HAP-1 (cell line): ENCODE results near the gene SERPINB8.

Source experiments
- DNase-seq, 2 experiments: peaks; one replicate each; pipeline ENCODE4 v3.0.0-alpha.2; 2016 to 2020; ENCODE audit warnings: low spot score in 2 of 2
- H3K27me3 ChIP-seq: fragments of 250-450 bp; sonication (Bioruptor Pico); 2 replicates; pipeline ENCODE4 v1.5.1; 2020; ENCODE audit warnings: low read depth, mild to moderate bottlenecking, moderate library complexity
- H3K36me3 ChIP-seq: fragments of 250-450 bp; sonication (Bioruptor Pico); replicated peaks from 2 replicates; pipeline ENCODE4 v1.5.1; 2020; ENCODE audit warnings: mild to moderate bottlenecking
- H3K4me1 ChIP-seq: fragments of 250-450 bp; sonication (Bioruptor Pico); 2 replicates; pipeline ENCODE4 v1.5.1; 2020; ENCODE audit warnings: mild to moderate bottlenecking
- H3K4me3 ChIP-seq: fragments of 250-450 bp; sonication (Bioruptor Pico); 2 replicates; pipeline ENCODE4 v1.5.1; 2020; ENCODE audit warnings: mild to moderate bottlenecking, moderate library complexity
- H3K9me3 ChIP-seq: fragments of 250-450 bp; sonication (Bioruptor Pico); 2 replicates; pipeline ENCODE4 v1.5.1; 2020; ENCODE audit warnings: mild to moderate bottlenecking, moderate library complexity
- in situ Hi-C: fragments of 300-500 bp; cut with MboI; formaldehyde crosslinking; loops from 3 replicates; pipeline ENCODE4 v1.14.3; 2020; ENCODE audit warnings: low sequenced_read_pairs, inconsistent platforms, mixed read lengths

SERPINB8 gene

DNA sequence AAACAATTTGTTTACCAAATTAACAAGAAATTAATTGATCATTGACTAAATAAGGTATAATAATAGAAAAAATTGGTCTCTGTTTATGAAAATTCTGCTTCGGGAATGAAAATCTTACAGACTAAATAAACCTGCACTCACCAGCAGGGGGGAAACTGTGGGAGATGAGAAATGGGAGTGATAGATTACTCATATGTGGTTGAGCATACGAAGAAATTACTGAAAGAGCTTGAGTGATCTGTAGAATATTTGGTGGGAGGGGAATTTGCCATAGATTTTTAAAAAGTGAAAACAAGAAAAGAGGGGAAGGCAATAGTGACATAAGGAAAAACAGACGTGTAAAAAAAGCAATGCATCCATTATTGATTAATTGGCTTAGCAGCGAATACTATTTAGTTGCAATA lies 18.6 kb upstream of the SERPINB8 start:
- Histone ChIP-seq H3K4me1 (no peaks in the 10 kb centered on the region), H3K9me3 (no peaks in the 10 kb centered on the region), H3K36me3 (no peaks in the 10 kb centered on the region), H3K4me3 (no peak overlapping the region), H3K27me3 (no peaks in the 10 kb centered on the region)
- no peak for DNase-seq
- in situ Hi-C loops, result no loop called here

DNA sequence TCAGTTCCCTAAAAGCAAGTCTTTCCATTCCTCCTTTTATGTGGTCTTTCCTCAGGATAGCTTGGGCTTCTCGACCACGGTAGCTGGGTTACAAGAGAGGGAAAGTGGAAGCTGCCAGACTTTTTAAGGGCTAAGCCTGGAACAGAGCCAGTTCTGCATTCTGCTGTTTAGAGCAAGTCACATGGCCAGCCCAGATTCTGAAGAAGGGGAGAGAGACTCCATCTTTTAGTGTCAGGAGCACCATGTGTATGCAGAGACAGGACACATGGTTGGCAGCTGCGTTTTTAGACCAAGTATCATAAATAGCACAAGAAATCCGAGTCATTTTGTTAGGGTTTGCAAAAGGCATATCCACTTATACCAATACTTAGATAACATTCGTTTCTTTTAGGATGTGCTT lies 16.1 kb upstream of the SERPINB8 start:
- no peak for DNase-seq
- Histone ChIP-seq H3K36me3 (no peaks in the 10 kb centered on the region), H3K4me3 (no peak overlapping the region), H3K27me3 (0 out of 2 replicates have a peak, but pooled peaks cover 4% of the 10 kb centered on the region), H3K4me1 (no peaks in the 10 kb centered on the region), H3K9me3 (no peaks in the 10 kb centered on the region)
- in situ Hi-C loops, result no loop called here

DNA sequence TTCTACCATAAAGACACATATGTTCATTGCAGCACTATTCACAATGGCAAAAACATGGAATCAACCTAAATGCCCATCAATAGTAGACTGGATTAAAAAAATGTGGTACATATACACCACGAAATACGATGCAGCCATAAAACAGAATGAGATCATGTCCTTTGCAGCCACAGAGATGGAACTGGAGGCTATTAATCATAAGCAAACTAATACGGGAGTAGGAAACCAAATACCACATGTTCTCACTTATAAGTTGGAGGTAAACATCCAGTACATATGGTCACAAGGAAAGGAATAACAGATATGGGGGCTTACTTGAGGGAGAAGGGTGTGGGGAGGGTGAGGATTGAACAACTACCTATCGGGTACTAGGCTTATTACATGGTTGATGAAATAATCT lies 13.1 kb upstream of the SERPINB8 start:
- in situ Hi-C loops, result no loop called here
- DNase-seq, result no peak

DNA sequence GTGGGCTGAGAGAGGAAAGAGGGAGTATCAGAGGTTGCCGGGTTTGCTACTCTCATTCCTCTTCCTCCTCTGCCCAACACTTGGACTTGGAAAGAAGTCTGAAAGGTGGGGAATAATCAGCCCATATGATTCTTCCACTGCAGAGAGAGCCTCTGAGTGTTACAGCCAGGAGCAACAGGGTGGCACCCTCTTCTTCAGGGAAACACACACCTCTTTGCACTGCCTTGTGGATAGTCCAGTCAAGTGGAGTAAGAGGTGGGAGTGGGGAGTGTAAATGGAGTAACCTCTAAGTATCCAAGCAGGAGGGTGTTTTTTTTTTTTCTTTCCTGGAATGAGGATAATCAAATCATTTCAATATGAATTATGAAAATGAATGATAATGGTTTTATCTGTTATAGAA lies 9.0 kb upstream of the SERPINB8 start:
- in situ Hi-C loops, result no loop called here
- no peak overlapping the region for H3K4me3 ChIP-seq
- H3K4me1 ChIP-seq, result no peaks in the 10 kb centered on the region
- H3K36me3 ChIP-seq, result no peaks in the 10 kb centered on the region
- H3K27me3 ChIP-seq, result 0 out of 2 replicates have a peak, but pooled peaks cover 4% of the 10 kb centered on the region
- DNase-seq, result no peak
- H3K9me3 ChIP-seq, result no peaks in the 10 kb centered on the region

More for the DNA sequence above, 13.1 kb upstream of the SERPINB8 start:
- no peaks in the 10 kb centered on the region for H3K4me1 ChIP-seq
- H3K27me3 ChIP-seq, result 0 out of 2 replicates have a peak, but pooled peaks cover 4% of the 10 kb centered on the region
- H3K36me3 ChIP-seq, result no peaks in the 10 kb centered on the region
- no peaks in the 10 kb centered on the region for H3K9me3 ChIP-seq
- H3K4me3 ChIP-seq, result no peak overlapping the region

DNA sequence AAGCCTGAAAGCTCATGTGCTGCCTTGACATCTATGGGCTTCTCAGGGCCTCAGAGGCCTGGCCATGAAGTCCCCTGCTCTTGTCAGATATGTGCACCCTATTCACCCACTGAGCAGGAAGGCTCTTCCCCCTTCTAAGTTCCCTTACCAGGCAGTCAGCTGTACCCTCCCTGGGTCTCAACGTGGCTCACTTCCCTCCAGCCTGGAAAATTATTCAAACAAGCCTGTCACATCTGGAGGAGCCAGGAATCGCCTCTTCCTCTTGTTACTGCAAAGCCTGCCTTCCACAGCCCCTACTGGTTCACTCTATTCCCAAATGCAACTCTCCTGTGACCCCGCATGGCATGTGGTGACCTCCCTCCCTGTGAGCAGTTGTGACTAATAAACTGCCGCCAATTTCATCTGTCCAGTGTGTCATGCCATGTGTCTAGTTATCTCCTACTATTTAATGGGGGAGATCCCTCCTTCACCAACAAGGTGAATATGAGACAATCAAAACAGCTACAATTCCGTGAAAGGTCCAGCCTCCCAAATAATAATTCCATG lies 8.4 kb upstream of the SERPINB8 start:
- DNase-seq, result no peak
- no peaks in the 10 kb centered on the region for H3K36me3 ChIP-seq
- H3K4me1 ChIP-seq, result no peaks in the 10 kb centered on the region
- H3K9me3 ChIP-seq, result no peaks in the 10 kb centered on the region
- 0 out of 2 replicates have a peak, but pooled peaks cover 4% of the 10 kb centered on the region for H3K27me3 ChIP-seq
- H3K4me3 ChIP-seq, result no peak overlapping the region
- in situ Hi-C loops, result no loop called here

DNA sequence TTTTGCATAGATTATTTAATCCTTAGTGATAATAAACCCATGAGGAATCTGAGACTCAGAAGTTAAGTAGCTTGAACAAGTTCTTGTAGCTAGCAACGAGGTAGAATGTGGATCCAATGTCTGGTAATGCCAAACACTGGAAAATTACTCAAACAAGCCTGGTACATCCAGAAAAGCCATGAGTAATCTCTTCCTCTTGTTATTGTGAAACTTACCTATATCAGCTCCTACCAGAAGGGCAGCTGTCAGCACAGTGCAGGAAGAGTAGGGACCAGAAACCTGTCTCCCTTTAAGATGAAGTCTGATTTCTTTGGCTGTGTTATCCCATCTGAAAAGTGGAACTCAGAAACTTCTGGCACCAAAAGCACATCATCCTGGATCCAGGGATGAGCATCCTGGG lies 7.7 kb upstream of the SERPINB8 start:
- no peaks in the 10 kb centered on the region for H3K9me3 ChIP-seq
- no peak for DNase-seq
- in situ Hi-C loops, result no loop called here
- no peak overlapping the region for H3K4me3 ChIP-seq
- H3K27me3 ChIP-seq, result 0 out of 2 replicates have a peak, but pooled peaks cover 4% of the 10 kb centered on the region
- H3K36me3 ChIP-seq, result no peaks in the 10 kb centered on the region
- H3K4me1 ChIP-seq, result no peaks in the 10 kb centered on the region

DNA sequence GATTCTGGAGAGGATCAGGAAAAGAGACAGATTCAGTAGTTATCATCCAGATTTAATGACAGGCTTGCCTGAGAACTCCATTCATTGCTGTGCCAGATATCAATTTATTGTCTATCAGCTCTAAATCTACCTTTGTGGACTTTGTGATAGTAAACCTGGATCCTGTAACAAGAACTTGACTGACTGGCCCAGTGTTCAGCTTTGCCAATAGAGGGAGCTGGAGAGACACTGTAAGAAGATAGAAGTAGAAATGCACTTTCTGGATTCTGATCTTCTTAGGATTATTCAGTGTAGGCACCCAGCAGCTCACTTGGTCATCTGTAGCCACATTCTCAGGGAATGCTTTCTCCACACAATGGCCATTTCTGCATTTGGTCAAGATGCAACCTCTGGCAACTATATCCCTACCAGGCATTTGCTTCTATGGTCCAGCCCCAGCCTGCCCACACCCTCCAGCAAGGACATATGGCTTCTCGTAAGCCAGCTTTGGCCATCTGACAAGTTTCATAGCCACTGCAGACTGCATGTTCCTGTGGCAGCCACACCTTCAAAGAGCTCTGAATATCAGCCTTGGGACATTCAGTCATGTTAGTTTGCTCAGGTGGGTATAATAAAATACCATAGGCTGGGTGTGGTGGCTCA lies 6.1 kb upstream of the SERPINB8 start:
- Histone ChIP-seq H3K9me3 (no peaks in the 10 kb centered on the region), H3K36me3 (no peaks in the 10 kb centered on the region), H3K4me1 (no peaks in the 10 kb centered on the region), H3K27me3 (no peaks in the 10 kb centered on the region), H3K4me3 (no peak overlapping the region)
- peak; percentile 39 to 67 for DNase-seq
- in situ Hi-C loops, result no loop called here

DNA sequence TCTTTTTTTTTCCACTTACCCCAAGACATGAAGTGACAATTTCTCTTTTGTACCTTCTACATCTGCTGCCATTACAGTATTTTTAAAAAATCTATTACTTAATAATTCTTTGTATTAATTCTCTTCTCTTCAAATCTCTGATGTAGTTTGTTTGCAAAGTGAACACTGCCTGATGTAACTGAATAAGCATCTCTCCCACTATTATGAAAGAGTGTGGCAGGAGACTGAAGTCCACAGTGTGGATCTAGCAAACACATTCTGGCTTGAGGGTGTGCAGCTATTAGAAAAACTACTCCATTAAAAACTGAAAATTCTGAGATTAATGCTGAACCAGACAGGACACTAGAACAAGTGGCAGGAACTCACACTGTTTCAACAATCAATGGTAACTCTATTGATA lies 5.0 kb upstream of the SERPINB8 start:
- no peaks in the 10 kb centered on the region for H3K9me3 ChIP-seq
- no peak for DNase-seq
- no peaks in the 10 kb centered on the region for H3K36me3 ChIP-seq
- H3K27me3 ChIP-seq, result no peaks in the 10 kb centered on the region
- in situ Hi-C loops, result no loop called here
- H3K4me1 ChIP-seq, result peaks cover 4% of the 10 kb centered on the region
- H3K4me3 ChIP-seq, result no peak overlapping the region

DNA sequence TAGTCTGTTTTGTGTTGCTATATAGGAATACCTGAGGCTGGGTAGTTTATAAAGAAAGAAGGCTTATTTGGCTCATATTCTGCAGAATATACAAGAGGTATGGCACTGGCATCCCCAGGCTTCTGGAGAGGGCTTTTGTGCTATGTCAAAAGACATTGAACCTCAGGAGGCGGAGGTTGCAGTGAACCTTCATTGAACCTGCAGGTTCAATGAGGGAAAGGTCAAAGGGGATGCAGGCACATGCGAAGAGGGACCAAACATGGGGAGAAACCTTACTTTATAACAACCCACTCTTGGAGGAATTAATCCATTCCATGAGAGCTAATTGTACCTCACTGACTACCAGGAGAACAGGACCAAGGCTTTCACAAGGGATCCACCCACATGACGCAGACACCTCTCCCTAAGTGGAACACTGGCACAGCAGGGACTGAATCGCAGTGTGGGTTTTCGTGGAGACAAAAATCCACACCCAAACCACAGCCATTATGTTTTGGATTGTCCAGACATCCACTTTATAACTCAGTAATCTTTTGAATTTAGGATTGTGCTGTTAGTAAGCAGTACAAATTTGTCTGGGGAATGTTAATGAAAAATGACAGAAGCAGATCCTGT lies 4.1 kb upstream of the SERPINB8 start:
- no peaks in the 10 kb centered on the region for H3K9me3 ChIP-seq
- no peak for DNase-seq
- H3K27me3 ChIP-seq, result no peaks in the 10 kb centered on the region
- H3K36me3 ChIP-seq, result no peaks in the 10 kb centered on the region
- in situ Hi-C loops, result no loop called here
- H3K4me3 ChIP-seq, result no peak overlapping the region
- H3K4me1 ChIP-seq, result peaks cover 4% of the 10 kb centered on the region

DNA sequence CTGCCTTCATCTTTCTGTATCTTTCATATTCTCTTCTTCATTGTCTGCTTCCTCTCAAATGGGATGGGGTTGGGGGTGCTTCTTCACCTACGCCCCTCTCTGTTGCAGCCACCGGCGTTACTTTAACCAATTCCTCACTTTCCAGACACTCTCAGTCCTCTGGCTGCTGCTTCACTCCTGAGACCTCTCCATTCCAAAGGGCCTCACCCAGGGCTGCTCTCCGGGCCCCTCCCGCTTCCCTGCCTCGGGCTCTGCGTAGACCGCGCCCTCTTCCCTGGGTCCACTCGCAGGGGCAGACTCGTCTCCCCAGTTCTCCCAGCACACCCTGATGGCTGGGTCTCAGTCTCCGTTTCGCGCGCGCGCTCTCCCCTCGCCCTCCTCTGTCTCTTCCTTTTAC lies 926 bp downstream of the SERPINB8 start:
- in situ Hi-C loops, result no loop called here
- Histone ChIP-seq H3K9me3 (no peaks in the 10 kb centered on the region), H3K4me3 (peak overlapping the region; percentile 66), H3K36me3 (no peaks in the 10 kb centered on the region), H3K27me3 (no peaks in the 10 kb centered on the region), H3K4me1 (peaks cover 4% of the 10 kb centered on the region)
- DNase-seq, result peak in 1 of 2 experiments; percentile 28

DNA sequence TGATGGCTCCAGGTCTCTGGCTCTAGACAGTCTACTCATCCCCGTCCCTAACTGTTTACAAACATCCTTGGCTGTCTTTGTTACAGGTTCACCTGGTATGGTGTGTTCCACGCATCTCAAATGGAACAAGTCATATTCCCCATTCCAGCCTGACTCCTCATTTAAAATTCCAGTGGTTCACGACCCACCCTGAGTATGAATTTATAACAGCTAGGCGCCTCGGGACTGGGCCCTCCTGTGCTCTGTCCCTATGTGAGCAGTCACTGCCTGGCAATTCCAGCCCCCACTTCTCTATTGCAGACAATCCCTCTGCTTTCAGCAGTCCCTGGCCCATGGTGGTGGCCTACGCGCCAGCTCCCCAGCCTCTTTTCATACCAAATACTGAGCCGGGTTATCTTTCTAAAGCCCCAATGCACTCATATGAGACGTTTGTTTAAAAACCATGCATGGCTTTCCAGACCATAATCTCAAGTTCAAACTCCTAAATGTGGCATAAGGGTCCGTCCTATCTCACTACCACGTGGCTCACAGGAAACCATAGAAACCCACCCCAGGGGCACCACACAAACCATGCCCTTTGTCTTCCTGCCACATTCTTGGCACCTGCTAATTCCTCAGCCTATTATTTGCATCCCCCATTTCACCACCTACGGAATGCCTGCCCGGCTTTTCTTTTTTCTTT lies 1.6 kb downstream of the SERPINB8 start:
- in situ Hi-C loops, result no loop called here
- Histone ChIP-seq H3K4me3 (no peak overlapping the region), H3K36me3 (no peaks in the 10 kb centered on the region), H3K9me3 (no peaks in the 10 kb centered on the region), H3K27me3 (no peaks in the 10 kb centered on the region), H3K4me1 (peaks cover 4% of the 10 kb centered on the region)
- DNase-seq, result no peak

DNA sequence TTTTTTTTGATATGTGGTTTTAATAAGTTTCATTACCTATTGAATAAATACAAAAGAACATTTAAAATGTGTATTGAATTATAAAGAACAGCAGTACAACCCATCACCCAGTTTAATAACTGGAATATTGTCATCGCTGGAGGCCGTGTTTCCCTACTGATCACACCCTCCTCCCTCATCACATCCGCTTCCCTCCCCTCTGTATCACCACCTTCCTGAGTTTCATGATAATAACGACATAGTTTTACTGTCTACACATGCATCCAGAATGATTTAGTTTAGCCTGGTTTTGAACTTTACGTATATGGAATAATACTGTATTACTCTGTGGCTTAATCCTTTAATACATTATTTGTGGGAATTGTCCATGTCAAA lies 2.1 kb downstream of the SERPINB8 start:
- peaks cover 6% of the 10 kb centered on the region for H3K4me1 ChIP-seq
- H3K4me3 ChIP-seq, result no peak overlapping the region
- no peaks in the 10 kb centered on the region for H3K27me3 ChIP-seq
- H3K36me3 ChIP-seq, result no peaks in the 10 kb centered on the region
- H3K9me3 ChIP-seq, result no peaks in the 10 kb centered on the region
- no peak for DNase-seq
- in situ Hi-C loops, result no loop called here

DNA sequence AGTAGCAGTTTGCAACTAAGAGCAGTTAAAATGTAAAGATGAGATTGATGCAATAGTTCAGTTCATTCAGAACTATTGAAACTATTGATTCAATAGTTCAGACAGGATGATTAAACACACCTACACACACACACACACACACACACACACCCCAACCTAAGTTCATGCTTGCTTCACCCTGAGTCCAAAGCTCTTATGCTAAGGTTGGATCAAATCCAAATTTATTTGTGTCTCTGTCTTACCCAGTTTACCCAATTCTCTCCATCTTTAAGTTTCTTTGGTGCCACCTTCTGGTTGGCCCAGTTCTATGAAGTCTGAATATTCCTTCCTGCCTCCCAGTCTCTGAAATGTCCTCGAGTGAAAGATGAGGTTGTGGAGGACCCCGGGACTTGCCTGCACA lies 5.1 kb downstream of the SERPINB8 start:
- in situ Hi-C loops, result no loop called here
- no peaks in the 10 kb centered on the region for H3K9me3 ChIP-seq
- no peak for DNase-seq
- peaks cover 2% of the 10 kb centered on the region; the same call in 1 of the 2 replicates for H3K4me1 ChIP-seq
- no peak overlapping the region for H3K4me3 ChIP-seq
- H3K36me3 ChIP-seq, result no peaks in the 10 kb centered on the region
- no peaks in the 10 kb centered on the region for H3K27me3 ChIP-seq

DNA sequence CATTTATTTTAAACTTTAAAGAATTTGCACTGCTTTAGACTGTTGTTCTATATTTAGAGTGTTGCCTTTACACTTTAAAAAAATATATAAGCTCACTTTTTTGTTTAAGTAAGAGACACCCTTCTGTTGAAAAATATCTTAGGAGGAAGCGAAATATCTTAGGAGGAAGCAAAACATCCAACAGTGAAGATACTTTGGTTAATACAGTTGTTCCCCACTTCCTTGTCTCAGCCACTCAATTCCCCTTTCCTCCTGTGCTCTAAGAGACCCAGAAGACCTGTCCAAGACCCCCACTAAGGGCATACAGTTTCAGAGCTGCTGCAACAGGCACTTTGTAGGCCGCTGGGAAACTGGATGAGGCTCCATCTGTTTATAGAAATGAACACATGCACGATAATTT lies 5.7 kb downstream of the SERPINB8 start:
- DNase-seq, result no peak
- H3K36me3 ChIP-seq, result no peaks in the 10 kb centered on the region
- no peaks in the 10 kb centered on the region for H3K9me3 ChIP-seq
- no peaks in the 10 kb centered on the region for H3K27me3 ChIP-seq
- H3K4me1 ChIP-seq, result peaks cover 2% of the 10 kb centered on the region; the same call in 1 of the 2 replicates
- in situ Hi-C loops, result no loop called here
- no peak overlapping the region for H3K4me3 ChIP-seq
